ENCODE results near the gene APAF1. TPM values are rescaled to one million over a fixed set of nuclear protein-coding genes. Genes with fewer than 3 reads are reported as not detected.

The APAF1 gene
- total and polyA plus RNA-seq, 8 donors, result 21.1 to 54.4 (median 41.9) TPM

GRCh38 chr12:98780261-98780660 lies 135.2 kb downstream of the APAF1 start:
- no peak for ATAC-seq
- TF ChIP-seq, protein P1, sequence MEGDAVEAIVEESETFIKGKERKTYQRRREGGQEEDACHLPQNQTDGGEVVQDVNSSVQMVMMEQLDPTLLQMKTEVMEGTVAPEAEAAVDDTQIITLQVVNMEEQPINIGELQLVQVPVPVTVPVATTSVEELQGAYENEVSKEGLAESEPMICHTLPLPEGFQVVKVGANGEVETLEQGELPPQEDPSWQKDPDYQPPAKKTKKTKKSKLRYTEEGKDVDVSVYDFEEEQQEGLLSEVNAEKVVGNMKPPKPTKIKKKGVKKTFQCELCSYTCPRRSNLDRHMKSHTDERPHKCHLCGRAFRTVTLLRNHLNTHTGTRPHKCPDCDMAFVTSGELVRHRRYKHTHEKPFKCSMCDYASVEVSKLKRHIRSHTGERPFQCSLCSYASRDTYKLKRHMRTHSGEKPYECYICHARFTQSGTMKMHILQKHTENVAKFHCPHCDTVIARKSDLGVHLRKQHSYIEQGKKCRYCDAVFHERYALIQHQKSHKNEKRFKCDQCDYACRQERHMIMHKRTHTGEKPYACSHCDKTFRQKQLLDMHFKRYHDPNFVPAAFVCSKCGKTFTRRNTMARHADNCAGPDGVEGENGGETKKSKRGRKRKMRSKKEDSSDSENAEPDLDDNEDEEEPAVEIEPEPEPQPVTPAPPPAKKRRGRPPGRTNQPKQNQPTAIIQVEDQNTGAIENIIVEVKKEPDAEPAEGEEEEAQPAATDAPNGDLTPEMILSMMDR (IDR thresholded peaks at IDR 0.05), result no peak

GRCh38 chr12:98783420-98783819 lies 138.3 kb downstream of the APAF1 start:
- ATAC-seq (no peak), DNase-seq (no peak)
- Histone ChIP-seq H3K4me3 (no peak overlapping the region), H3K27ac (no peak overlapping the region), H3K27me3 (no peaks in the 10 kb centered on the region), H3K4me1 (no peaks in the 10 kb centered on the region), H3K36me3 (no peaks in the 10 kb centered on the region), H3K9me3 (no peaks in the 10 kb centered on the region)
- TF ChIP-seq, protein P1 (IDR thresholded peaks at IDR 0.05), result no peak
- intact Hi-C loops (cut with DNase I), result no loop called here

More at GRCh38 chr12:98780261-98780660, 135.2 kb downstream of the APAF1 start:
- no peaks in the 10 kb centered on the region for H3K36me3 ChIP-seq
- H3K27ac ChIP-seq, result no peak overlapping the region
- H3K27me3 ChIP-seq, result no peaks in the 10 kb centered on the region
- intact Hi-C loops (cut with DNase I), result no loop called here
- no peak overlapping the region for H3K4me3 ChIP-seq
- H3K4me1 ChIP-seq, result no peaks in the 10 kb centered on the region
- DNase-seq, result no peak
- no peaks in the 10 kb centered on the region for H3K9me3 ChIP-seq

Other genes with a start within 250 kb of the APAF1 start
- gene TMPO, start 129.7 kb upstream of the APAF1 start, total RNA-seq, result 10 to 100 TPM; 53.4 to 60.2 TPM
- 100 to 1,000 TPM; 188 to 262 (median 206) TPM for gene TMPO, start 129.7 kb upstream of the APAF1 start, polyA plus RNA-seq (ENCODE audit: insufficient read length in 6 of 6)
- 100 to 1,000 TPM; 402 to 517 TPM for gene SLC25A3, start 51.6 kb upstream of the APAF1 start, total RNA-seq
- 100 to 1,000 TPM; 605 to 654 (median 610) TPM for gene SLC25A3, start 51.6 kb upstream of the APAF1 start, polyA plus RNA-seq (ENCODE audit: insufficient read length in 6 of 6)
- gene IKBIP, start 502 bp upstream of the APAF1 start, total RNA-seq, result 10 to 100 TPM; 23.6 to 24.3 TPM
- gene IKBIP, start 502 bp upstream of the APAF1 start, polyA plus RNA-seq (ENCODE audit: insufficient read length in 6 of 6), result 10 to 100 TPM; 25.5 to 31.7 (median 29.2) TPM